K562 (cell line): ENCODE results near the gene CDCA5. TPM values are rescaled to one million over a fixed set of nuclear protein-coding genes. Genes with fewer than 3 reads are reported as not detected.

Experiments used
- ATAC-seq: fragments of 200-7000 bp; cut with Tn5 transposase; 3 replicates; pipeline ENCODE4 v1.9.1; 2020; ENCODE audit warnings: moderate library complexity
- BruUV-seq: library from RNA; stranded (reverse); fragments of 400-500 nt; replicated peaks from 2 replicates; lab custom pipeline; 2021; lab: Mats Ljungman, UMichigan
- CTCF ChIA-PET: fragments of 300-600 bp; formaldehyde crosslinking; extraction: SDS; loops from one replicate; lab custom pipeline; 2021; ENCODE audit warnings: low intra/inter-chr PET ratio; lab: Yijun Ruan, JAX
- POLR2A ChIA-PET: fragments of 300-600, 350-650 bp; sonication (Branson Sonifier 250); formaldehyde crosslinking; extraction: SDS; loops from one replicate; lab custom pipeline; 2021; ENCODE audit warnings: antibody characterized with exemption, inconsistent platforms; lab: Yijun Ruan, JAX
- DNase-seq, 4 experiments: peaks; one replicate each; pipeline versions ENCODE4 v3.0.0 to v3.0.0-alpha.2; 2011 to 2018; ENCODE audit warnings: low spot score in 3 of 4, mixed read lengths in 3 of 4; ENCODE audit errors: extremely low read depth in 1 of 4
- FAIRE-seq: peaks from 2 replicates; lab custom pipeline; 2011; peaks lifted over from hg19 to GRCh38; lab: Jason Lieb, UNC
- H2AFZ ChIP-seq: 2 replicates; pipeline ENCODE4 v1.6.0; 2011; ENCODE audit warnings: low read depth, low read length, control low read depth, inconsistent platforms
- H3K27ac ChIP-seq: fragments of 200-600 bp; 3 replicates; pipeline ENCODE4 v1.8.0; 2011; ENCODE audit warnings: low read depth, mild to moderate bottlenecking, control low read depth, inconsistent platforms, low read length, moderate library complexity, mixed read lengths; ENCODE audit errors: extremely low read depth
- H3K27me3 ChIP-seq, 2 experiments: fragments of 300-600 bp in 1 of 2; 2 replicates in 1 of 2; 3 replicates in 1 of 2; pipeline versions ENCODE4 v1.6.0 to v1.8.0; 2011; ENCODE audit warnings: inconsistent platforms in 2 of 2, low read length in 2 of 2, mild to moderate bottlenecking in 1 of 2, mixed read lengths in 1 of 2, moderate library complexity in 1 of 2; ENCODE audit not compliant: control insufficient read depth in 2 of 2, insufficient read depth in 2 of 2
- H3K36me3 ChIP-seq: fragments of 300-600 bp; 3 replicates; pipeline ENCODE4 v1.8.0; 2011; ENCODE audit warnings: mild to moderate bottlenecking, low read length, inconsistent platforms; ENCODE audit not compliant: control insufficient read depth, insufficient read depth
- H3K4me1 ChIP-seq, 2 experiments: fragments of 200-600 bp in 1 of 2; replicated peaks in 1 of 2; 2 replicates in 1 of 2; 3 replicates in 1 of 2; pipeline versions ENCODE4 v1.5.1 to v1.8.0; 2011; ENCODE audit warnings: inconsistent platforms in 2 of 2, low read length in 2 of 2, mild to moderate bottlenecking in 1 of 2, mixed read lengths in 1 of 2, moderate library complexity in 1 of 2; ENCODE audit not compliant: control insufficient read depth in 2 of 2, insufficient read depth in 2 of 2
- H3K4me2 ChIP-seq: 2 replicates; pipeline ENCODE4 v1.6.1; 2011; ENCODE audit warnings: low read length, control low read depth, inconsistent platforms, mixed read lengths; ENCODE audit not compliant: insufficient read depth
- H3K4me3 ChIP-seq: fragments of 200-600 bp; sonication (generic), shearing (Covaris generic); 2 replicates; pipeline ENCODE4 v1.5.1; 2016; ENCODE audit warnings: control low read depth, inconsistent platforms
- H3K79me2 ChIP-seq: fragments of 200-600 bp; 3 replicates; pipeline ENCODE4 v1.8.0; 2011; ENCODE audit warnings: low read length, inconsistent platforms; ENCODE audit not compliant: control insufficient read depth, insufficient read depth
- H3K9ac ChIP-seq, 2 experiments: 2 replicates each; pipeline versions ENCODE4 v1.6.0 to v1.6.1; 2011; ENCODE audit warnings: low read depth in 2 of 2, low read length in 2 of 2, control low read depth in 1 of 2, inconsistent platforms in 1 of 2, mild to moderate bottlenecking in 1 of 2, mixed read lengths in 1 of 2; ENCODE audit not compliant: insufficient read depth in 1 of 2
- H3K9me1 ChIP-seq: one replicate; pipeline ENCODE4 v1.6.0; 2011; ENCODE audit warnings: inconsistent platforms, mild to moderate bottlenecking, low read length, moderate library complexity; ENCODE audit not compliant: control insufficient read depth, insufficient read depth
- H3K9me3 ChIP-seq: replicated peaks from 2 replicates; pipeline ENCODE4 v1.5.1; 2011; ENCODE audit warnings: low read depth, low read length, inconsistent platforms; ENCODE audit not compliant: control insufficient read depth, insufficient read depth
- H4K20me1 ChIP-seq: replicated peaks from 2 replicates; pipeline ENCODE4 v1.6.1; 2011; ENCODE audit warnings: low read length, inconsistent platforms, mixed read lengths; ENCODE audit not compliant: control insufficient read depth, insufficient read depth
- CAMTA2 ChIP-seq: fragments of 250-450 bp; sonication (Bioruptor Pico); conservative IDR thresholded peaks from 2 replicates; pipeline ENCODE4 v1.5.1; 2022
- CBX3 ChIP-seq, 2 experiments: IDR thresholded peaks; 1 replicate in 1 of 2; 2 replicates in 1 of 2; pipeline ENCODE4 v1.6.1; 2012; ENCODE audit warnings: inconsistent platforms in 2 of 2, low read length in 2 of 2, borderline replicate concordance in 1 of 2, control low read depth in 1 of 2
- CC2D1A ChIP-seq: fragments of 450-650 bp; IDR thresholded peaks from 2 replicates; pipeline ENCODE4 v1.6.1; 2017; ENCODE audit warnings: mild to moderate bottlenecking
- CCAR2 ChIP-seq: fragments of 200-400 bp; formaldehyde crosslinking; IDR thresholded peaks from 2 replicates; pipeline ENCODE4 v1.6.1; 2017; ENCODE audit warnings: mild to moderate bottlenecking, low read depth, low read length
- EP300 ChIP-seq: IDR thresholded peaks from 2 replicates; pipeline ENCODE4 v1.6.1; 2012; ENCODE audit warnings: low read length, improper control_type of control experiment
- FIP1L1 ChIP-seq: fragments of 200-400 bp; formaldehyde crosslinking; IDR thresholded peaks from 2 replicates; pipeline ENCODE4 v1.6.1; 2018; ENCODE audit warnings: mild to moderate bottlenecking, low read depth, low read length; ENCODE audit not compliant: poor library complexity, severe bottlenecking
- KHSRP ChIP-seq: fragments of 450-650 bp; IDR thresholded peaks from 2 replicates; pipeline ENCODE4 v1.6.1; 2017
- MEF2D ChIP-seq: conservative IDR thresholded peaks from 2 replicates; pipeline ENCODE4 v1.6.1; 2016; ENCODE audit warnings: low read depth, missing genetic modification characterization, missing compliant biosample characterization
- NCOR1 ChIP-seq: fragments of 450-650 bp; IDR thresholded peaks from 2 replicates; pipeline ENCODE4 v1.6.1; 2016; ENCODE audit warnings: mild to moderate bottlenecking, moderate library complexity
- NEUROD1 ChIP-seq: fragments of 150-350 bp; IDR thresholded peaks from 2 replicates; pipeline ENCODE4 v1.6.1; 2014; ENCODE audit warnings: borderline replicate concordance, low read length, low read depth; ENCODE audit not compliant: partially characterized antibody
- NFIX ChIP-seq: fragments of 250-450 bp; sonication (Bioruptor Pico); IDR thresholded peaks from 2 replicates; pipeline ENCODE4 v1.4.0; 2020; ENCODE audit warnings: low read depth, mild to moderate bottlenecking, moderate library complexity
- NRF1 ChIP-seq, 2 experiments: fragments of 450-650 bp; IDR thresholded peaks in 1 of 2; conservative IDR thresholded peaks in 1 of 2; 2 replicates each; pipeline ENCODE4 v1.6.1; 2014; ENCODE audit warnings: mild to moderate bottlenecking in 2 of 2
- NUFIP1 ChIP-seq: fragments of 450-650 bp; IDR thresholded peaks from 2 replicates; pipeline ENCODE4 v1.6.1; 2018; ENCODE audit not compliant: partially characterized antibody
- PCBP1 ChIP-seq: fragments of 200-400 bp; formaldehyde crosslinking; IDR thresholded peaks from 2 replicates; pipeline ENCODE4 v1.6.1; 2018; ENCODE audit warnings: mild to moderate bottlenecking, low read depth, low read length; ENCODE audit not compliant: poor library complexity, severe bottlenecking
- RCOR1 ChIP-seq, 2 experiments: IDR thresholded peaks; 2 replicates each; pipeline ENCODE4 v1.6.1; 2012; ENCODE audit warnings: low read depth in 2 of 2, low read length in 2 of 2, borderline replicate concordance in 1 of 2, improper control_type of control experiment in 1 of 2
- SMARCB1 ChIP-seq: IDR thresholded peaks from 2 replicates; pipeline ENCODE4 v1.6.1; 2011; ENCODE audit warnings: improper control_type of control experiment, low read depth; ENCODE audit not compliant: insufficient read length
- TEAD1 ChIP-seq, 2 experiments: fragments of 450-650 bp in 1 of 2; sonication (generic) in 1 of 2; formaldehyde crosslinking; IDR thresholded peaks; 2 replicates each; pipeline versions ENCODE4 v1.4.0 to v1.8.0; 2020 to 2022; ENCODE audit warnings: mild to moderate bottlenecking in 2 of 2, missing genetic modification reagents in 1 of 2
- XRCC5 ChIP-seq: fragments of 200-400 bp; formaldehyde crosslinking; IDR thresholded peaks from 2 replicates; pipeline ENCODE4 v1.6.1; 2017; ENCODE audit warnings: low read depth, mild to moderate bottlenecking, low read length
- ZBED1 ChIP-seq: IDR thresholded peaks from 2 replicates; pipeline ENCODE4 v1.6.1; 2014
- ZBTB7A ChIP-seq: IDR thresholded peaks from 2 replicates; pipeline ENCODE4 v1.6.1; 2011; ENCODE audit warnings: low read depth, mild to moderate bottlenecking, low read length, moderate library complexity, borderline replicate concordance; ENCODE audit not compliant: control insufficient read depth
- ZNF507 ChIP-seq: conservative IDR thresholded peaks from 2 replicates; pipeline ENCODE4 v1.6.1; 2017; ENCODE audit warnings: missing genetic modification characterization, missing compliant biosample characterization
- WGBS: fragments of 100-300 bp; shearing (Covaris generic); methylation state at CpG from one replicate; pipeline ENCODE4 v1.1.6; 2016; ENCODE audit warnings: low coverage, mixed read lengths; ENCODE audit not compliant: insufficient coverage; ENCODE audit errors: missing lambda C conversion rate; 5-methylcytosine and 5-hydroxymethylcytosine counted together
- in situ Hi-C: fragments of 300-500 bp; cut with MboI; formaldehyde crosslinking; loops from 4 replicates; pipeline ENCODE4 v1.15.0; 2018; ENCODE audit warnings: inconsistent platforms, mixed read lengths
- intact Hi-C: fragments of 100-400 bp; cut with micrococcal nuclease; formaldehyde crosslinking; loops from 2 replicates; pipeline ENCODE4 v1.14.2; 2022
- polyA plus RNA-seq, 8 experiments: library from polyadenylated mRNA; depleted of rRNA in 4 of 8; stranded (reverse) in 5 of 8; unstranded in 3 of 8; fragments of >200 nt; fragmentation: Nextera tagmentation in 2 of 8; fragmentation: Illumina TruSeq in 1 of 8; extraction: Ambion mirVana in 2 of 8; extraction: Trizol in 1 of 8; gene quantifications; 2 replicates each; pipeline versions ENCODE4 v1.2.1 to v1.2.3, GENCODE V29; 2011 to 2014; ENCODE audit warnings: inconsistent platforms in 1 of 8, missing spikeins in 1 of 8
- total RNA-seq, 7 experiments: library from RNA; depleted of rRNA in 6 of 7; stranded (reverse); fragments of >200 nt in 6 of 7; fragmentation: Illumina TruSeq in 2 of 7; extraction: Trizol in 2 of 7; gene quantifications; 2 replicates each; pipeline versions ENCODE4 v1.2.1 to v1.2.3, GENCODE V29; 2011 to 2021; ENCODE audit warnings: low replicate concordance in 1 of 7
- TF ChIP-seq, protein P1 (sequence below), 2 experiments: fragments of 250-450 bp in 1 of 2; fragments of 450-650 bp in 1 of 2; sonication (Bioruptor Pico) in 1 of 2; IDR thresholded peaks; 2 replicates each; pipeline versions ENCODE4 v1.6.1 to v1.8.0; 2016 to 2021; ENCODE audit warnings: mild to moderate bottlenecking in 2 of 2, moderate library complexity in 2 of 2, missing compliant biosample characterization in 1 of 2, missing genetic modification characterization in 1 of 2

The CDCA5 gene
- total and polyA plus RNA-seq, 9 of the 15 experiments (the other 6 are each of a cell fraction or from before 2014, with no cell fraction given), result 18.9 to 94.3 (median 64.6) TPM

DNA sequence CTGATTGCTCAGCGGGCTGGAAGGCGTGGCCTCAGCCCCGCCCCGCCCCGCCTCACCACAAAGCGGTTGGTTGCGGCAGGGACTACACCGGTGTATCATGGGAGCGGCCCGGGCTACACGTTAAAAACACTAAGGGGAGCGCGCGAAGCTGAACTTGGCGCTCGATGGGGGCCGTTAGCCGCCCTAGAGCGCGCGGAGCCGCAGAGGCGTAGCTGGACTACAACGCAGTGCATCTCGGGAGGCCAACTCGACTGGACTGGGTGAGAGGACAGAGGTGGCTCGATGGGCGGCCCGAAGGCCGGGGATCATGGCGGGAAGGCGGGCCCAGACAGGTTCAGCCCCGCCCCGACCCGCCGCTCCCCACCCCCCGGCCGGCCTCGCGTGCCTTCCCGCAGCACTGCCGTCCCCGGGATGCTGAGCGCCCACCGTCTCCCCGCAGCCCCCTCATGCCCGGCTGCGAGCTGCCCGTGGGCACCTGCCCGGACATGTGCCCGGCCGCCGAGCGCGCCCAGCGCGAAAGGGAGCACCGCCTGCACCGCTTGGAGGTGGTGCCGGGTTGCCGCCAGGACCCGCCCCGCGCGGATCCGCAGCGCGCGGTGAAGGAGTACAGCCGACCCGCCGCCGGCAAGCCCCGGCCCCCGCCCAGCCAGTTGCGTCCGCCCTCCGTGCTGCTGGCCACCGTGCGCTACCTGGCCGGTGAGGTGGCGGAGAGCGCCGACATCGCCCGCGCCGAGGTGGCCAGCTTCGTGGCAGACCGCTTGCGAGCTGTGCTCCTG lies 42.8 kb downstream of the CDCA5 start, which contains the start of gene SAC3D1:
Gene SAC3D1 (plus strand): TSS at position 364 of the 776 bp plus-strand sequence. CDS start 83 bp downstream, at position 447.
- ATAC-seq (peak; percentile 97), DNase-seq (peak; percentile 93 to 95 (median 94)), FAIRE-seq (peak; percentile 96)
- H3K27me3 ChIP-seq, result no peaks in the 10 kb centered on the region
- peak within 1 kb of the TSS; percentile 82 to 94 for H3K9ac ChIP-seq
- H3K4me3 ChIP-seq, result peak within 1 kb of the TSS; percentile 89
- no peaks in the 10 kb centered on the region for H3K9me3 ChIP-seq
- H4K20me1 ChIP-seq, result no peaks in the 10 kb centered on the region; the same call in 1 of the 2 replicates
- in situ Hi-C loops (no loop called here), intact Hi-C loops (loop anchor here (2.0 kb wide), 1 partner anchor 26 kb away; the partner anchor contains the start of gene ARL2)
- peaks cover 10 to 56% of the 10 kb centered on the region in 2 experiments; a peak in 4 of 5 replicates for H3K4me1 ChIP-seq
- BruUV-seq, result no TSS peak
- H3K4me2 ChIP-seq, result peak within 1 kb of the TSS; percentile 79
- peak within 1 kb of the TSS; percentile 90 for H2AFZ ChIP-seq
- ChIA-PET CTCF (interaction anchor here (0.7 kb wide), 1 partner anchor 27 kb away, joined by 4 read pairs; no protein-coding TSS in a partner anchor), POLR2A (interaction anchor here (0.6 to 1.9 kb wide), 23 partner anchors 8 to 569 kb away, joined by 3 to 9 read pairs (median 4); partner anchors contain the start of genes ARL2, FAU, MALAT1 and MRPL49)
- H3K36me3 ChIP-seq, result peaks cover 35% of the 10 kb centered on the region; the same call in 2 of the 3 replicates
- no peaks in the 10 kb centered on the region for H3K9me1 ChIP-seq
- peak within 1 kb of the TSS; percentile 96 for H3K27ac ChIP-seq
- WGBS, result under 1% methylated on average over 47 of the region's 91 CpGs
- H3K79me2 ChIP-seq, result peaks cover 24% of the 10 kb centered on the region
- TF ChIP-seq RCOR1 (IDR thresholded peaks at IDR 0.05; ENCODE audit: borderline replicate concordance in 1 of 2, low read depth in 2 of 2, low read length in 2 of 2) (no peak), CCAR2 (no peak), SMARCB1 (no peak), NFIX (no peak), NCOR1 (no peak), XRCC5 (no peak), NRF1 (conservative IDR thresholded peaks at IDR 0.05 in 1 of 2, IDR thresholded peaks at IDR 0.05 in 1 of 2) (peak; percentile 61 to 63), ZBTB7A (no peak), TEAD1 (CRISPR knock-in tag; IDR thresholded peaks at IDR 0.05) (0 out of 4 replicates have a peak, but pooled peaks of 1 of the 2 experiments have one; percentile 24), CC2D1A (no peak), PCBP1 (peak; percentile 75), NUFIP1 (no peak), EP300 (peak; percentile 15; the same call in 1 of the 2 replicates), CAMTA2 (CRISPR knock-in tag) (no peak), KHSRP (no peak), CBX3 (IDR thresholded peaks at IDR 0.05; ENCODE audit: borderline replicate concordance in 1 of 2, low read length in 2 of 2) (no peak), ZBED1 (no peak), FIP1L1 (peak; percentile 52), NEUROD1 (peak; percentile 50), ZNF507 (tag) (no peak), MEF2D (tag) (no peak)
- TF ChIP-seq, protein P1, sequence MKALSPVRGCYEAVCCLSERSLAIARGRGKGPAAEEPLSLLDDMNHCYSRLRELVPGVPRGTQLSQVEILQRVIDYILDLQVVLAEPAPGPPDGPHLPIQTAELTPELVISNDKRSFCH (CRISPR knock-in tag; IDR thresholded peaks at IDR 0.05), result no peak
- TF ChIP-seq, protein P1 (tag; IDR thresholded peaks at IDR 0.05), result no peak; the same call in 1 of the 2 replicates
